ENCODE results near the gene AHCYL2. TPM values are rescaled to one million over a fixed set of nuclear protein-coding genes. Genes with fewer than 3 reads are reported as not detected.

The AHCYL2 gene
- total RNA-seq, 1 donor from 2014 or later = 10.1 TPM

- TF ChIP-seq CTCF (IDR thresholded peaks at IDR 0.05; ENCODE audit: insufficient read depth, low read length, poor library complexity, severe bottlenecking) = peak; percentile 64
- no peaks in the 10 kb centered on the region for H3K27me3 ChIP-seq (ENCODE audit: control insufficient read depth, insufficient read depth, low read length)
- no peaks in the 10 kb centered on the region for H3K36me3 ChIP-seq (ENCODE audit: control insufficient read depth, insufficient read depth, low read length)
- H3K4me3 ChIP-seq (ENCODE audit: low read depth, low read length) = no peak overlapping the region
- no peak for DNase-seq (ENCODE audit: low read depth)
These were observed 46.9 kb downstream of the AHCYL2 start for GRCh38 chr7:129271500-129272355.

- no peak for TF ChIP-seq CTCF (IDR thresholded peaks at IDR 0.05; ENCODE audit: insufficient read depth, low read length, poor library complexity, severe bottlenecking)
- no peak for DNase-seq (ENCODE audit: low read depth)
- Histone ChIP-seq H3K4me3 (ENCODE audit: low read depth, low read length) (no peak overlapping the region), H3K36me3 (ENCODE audit: control insufficient read depth, insufficient read depth, low read length) (no peaks in the 10 kb centered on the region), H3K27me3 (ENCODE audit: control insufficient read depth, insufficient read depth, low read length) (no peaks in the 10 kb centered on the region)
These were observed 49.1 kb downstream of the AHCYL2 start for GRCh38 chr7:129273936-129274335.

GRCh38 chr7:129277629-129278028 is 52.8 kb downstream of the AHCYL2 start:
- no peak for TF ChIP-seq CTCF (IDR thresholded peaks at IDR 0.05; ENCODE audit: insufficient read depth, low read length, poor library complexity, severe bottlenecking)
- Histone ChIP-seq H3K27me3 (ENCODE audit: control insufficient read depth, insufficient read depth, low read length) (no peaks in the 10 kb centered on the region), H3K4me3 (ENCODE audit: low read depth, low read length) (no peak overlapping the region), H3K36me3 (ENCODE audit: control insufficient read depth, insufficient read depth, low read length) (no peaks in the 10 kb centered on the region)
- no peak for DNase-seq (ENCODE audit: low read depth)

- no peak for DNase-seq (ENCODE audit: low read depth)
- no peaks in the 10 kb centered on the region for H3K36me3 ChIP-seq (ENCODE audit: control insufficient read depth, insufficient read depth, low read length)
- TF ChIP-seq CTCF (IDR thresholded peaks at IDR 0.05; ENCODE audit: insufficient read depth, low read length, poor library complexity, severe bottlenecking) = no peak
- no peaks in the 10 kb centered on the region for H3K27me3 ChIP-seq (ENCODE audit: control insufficient read depth, insufficient read depth, low read length)
- no peak overlapping the region for H3K4me3 ChIP-seq (ENCODE audit: low read depth, low read length)
These were observed 53.9 kb downstream of the AHCYL2 start for GRCh38 chr7:129278688-129279087.

GRCh38 chr7:129279757-129280156 is 54.9 kb downstream of the AHCYL2 start:
- no peak for DNase-seq (ENCODE audit: low read depth)
- TF ChIP-seq CTCF (IDR thresholded peaks at IDR 0.05; ENCODE audit: insufficient read depth, low read length, poor library complexity, severe bottlenecking) = no peak
- Histone ChIP-seq H3K36me3 (ENCODE audit: control insufficient read depth, insufficient read depth, low read length) (no peaks in the 10 kb centered on the region), H3K4me3 (ENCODE audit: low read depth, low read length) (no peak overlapping the region), H3K27me3 (ENCODE audit: control insufficient read depth, insufficient read depth, low read length) (no peaks in the 10 kb centered on the region)

GRCh38 chr7:129281163-129281562 is 56.3 kb downstream of the AHCYL2 start:
- TF ChIP-seq CTCF (IDR thresholded peaks at IDR 0.05; ENCODE audit: insufficient read depth, low read length, poor library complexity, severe bottlenecking) = no peak
- DNase-seq (ENCODE audit: low read depth) = no peak
- Histone ChIP-seq H3K27me3 (ENCODE audit: control insufficient read depth, insufficient read depth, low read length) (no peaks in the 10 kb centered on the region), H3K4me3 (ENCODE audit: low read depth, low read length) (no peak overlapping the region), H3K36me3 (ENCODE audit: control insufficient read depth, insufficient read depth, low read length) (no peaks in the 10 kb centered on the region)

All from kidney epithelial cell (primary cell).